WTC11 (cell line): ENCODE data around the gene RBFOX2. TPM values are rescaled to one million over a fixed set of nuclear protein-coding genes. Genes with fewer than 3 reads are reported as not detected.

Experiments used
- ATAC-seq: fragments of 200-7000 bp; cut with Tn5 transposase; 2 replicates; pipeline ENCODE4 v1.10.0; 2021; ENCODE audit warnings: mild to moderate bottlenecking, moderate library complexity
- CTCF ChIA-PET: fragments of 300-600 bp; sonication (Branson Sonifier 250); formaldehyde crosslinking; loops from one replicate; lab custom pipeline; 2021; ENCODE audit warnings: antibody characterized with exemption; lab: Charles Lee
- POLR2A ChIA-PET: fragments of 350-600 bp; sonication (Branson Sonifier 250); formaldehyde crosslinking; loops from one replicate; lab custom pipeline; 2021; ENCODE audit warnings: antibody characterized with exemption; lab: Charles Lee
- DNase-seq: peaks from one replicate; pipeline ENCODE4 v3.0.0; 2021; ENCODE audit warnings: low spot score
- H3K27ac Mint-ChIP-seq: 2 replicates; pipeline ENCODE4 v1.8.0; 2021; ENCODE audit warnings: mixed read lengths
- H3K27me3 Mint-ChIP-seq: 2 replicates; pipeline ENCODE4 v1.8.0; 2021; ENCODE audit warnings: low read depth, mild to moderate bottlenecking, moderate library complexity, mixed read lengths
- H3K36me3 Mint-ChIP-seq: 2 replicates; pipeline ENCODE4 v1.8.0; 2021; ENCODE audit warnings: mixed read lengths
- H3K4me1 Mint-ChIP-seq: 2 replicates; pipeline ENCODE4 v1.8.0; 2022; ENCODE audit warnings: mixed read lengths
- H3K4me3 Mint-ChIP-seq: 2 replicates; pipeline ENCODE4 v1.8.0; 2021; ENCODE audit warnings: mild to moderate bottlenecking, moderate library complexity, mixed read lengths
- H3K9me3 Mint-ChIP-seq: 2 replicates; pipeline ENCODE4 v1.8.0; 2021; ENCODE audit warnings: mixed read lengths
- AFF4 ChIP-seq: sonication (generic); formaldehyde crosslinking; IDR thresholded peaks from 2 replicates; pipeline ENCODE4 v1.8.1; 2023; ENCODE audit warnings: mild to moderate bottlenecking, missing genetic modification reagents, borderline replicate concordance
- ELF4 ChIP-seq: sonication (generic); formaldehyde crosslinking; IDR thresholded peaks from 2 replicates; pipeline ENCODE4 v1.8.1; 2022; ENCODE audit warnings: low read depth, mild to moderate bottlenecking, moderate library complexity, missing genetic modification reagents
- ERG ChIP-seq: fragments of 250-450 bp; sonication (Bioruptor Pico); IDR thresholded peaks from 2 replicates; pipeline ENCODE4 v1.8.0; 2021; ENCODE audit warnings: mild to moderate bottlenecking
- ETV6 ChIP-seq: sonication (generic); formaldehyde crosslinking; IDR thresholded peaks from 2 replicates; pipeline ENCODE4 v1.8.1; 2022; ENCODE audit warnings: mild to moderate bottlenecking, missing genetic modification reagents
- FOXP4 ChIP-seq: sonication (generic); formaldehyde crosslinking; IDR thresholded peaks from 2 replicates; pipeline ENCODE4 v1.8.0; 2022; ENCODE audit warnings: mild to moderate bottlenecking, missing genetic modification reagents
- GTF2I ChIP-seq: fragments of 250-450 bp; sonication (Bioruptor Pico); conservative IDR thresholded peaks from 2 replicates; pipeline ENCODE4 v1.4.0; 2021; ENCODE audit warnings: mild to moderate bottlenecking
- HMGA2 ChIP-seq: fragments of 250-450 bp; sonication (Bioruptor Pico); IDR thresholded peaks from 2 replicates; pipeline ENCODE4 v1.4.0; 2021; ENCODE audit warnings: mild to moderate bottlenecking, moderate library complexity
- IRF2 ChIP-seq: sonication (generic); formaldehyde crosslinking; IDR thresholded peaks from 2 replicates; pipeline ENCODE4 v1.8.0; 2022; ENCODE audit warnings: low read depth, missing genetic modification reagents, borderline replicate concordance
- JAZF1 ChIP-seq: fragments of 250-450 bp; sonication (Bioruptor Pico); IDR thresholded peaks from 2 replicates; pipeline ENCODE4 v1.9.0; 2021; ENCODE audit warnings: moderate library complexity, mild to moderate bottlenecking, inconsistent platforms
- NFATC4 ChIP-seq: fragments of 250-450 bp; sonication (Bioruptor Pico); IDR thresholded peaks from 2 replicates; pipeline ENCODE4 v1.9.0; 2021; ENCODE audit warnings: mild to moderate bottlenecking
- OVOL2 ChIP-seq: fragments of 250-450 bp; sonication (Bioruptor Pico); IDR thresholded peaks from 2 replicates; pipeline ENCODE4 v1.9.0; 2021; ENCODE audit warnings: mild to moderate bottlenecking, borderline replicate concordance
- RELA ChIP-seq: sonication (generic); formaldehyde crosslinking; IDR thresholded peaks from 2 replicates; pipeline ENCODE4 v1.8.1; 2022; ENCODE audit warnings: missing genetic modification reagents, mild to moderate bottlenecking, borderline replicate concordance
- SMAD4 ChIP-seq: sonication (generic); formaldehyde crosslinking; IDR thresholded peaks from 2 replicates; pipeline ENCODE4 v1.8.0; 2022; ENCODE audit warnings: mild to moderate bottlenecking, missing genetic modification reagents
- TP53 ChIP-seq: sonication (generic); formaldehyde crosslinking; IDR thresholded peaks from 2 replicates; pipeline ENCODE4 v1.8.1; 2023; ENCODE audit warnings: mild to moderate bottlenecking, missing genetic modification reagents
- ZNF263 ChIP-seq: sonication (generic); formaldehyde crosslinking; IDR thresholded peaks from 2 replicates; pipeline ENCODE4 v1.8.1; 2022; ENCODE audit warnings: low read depth, mild to moderate bottlenecking, moderate library complexity, missing genetic modification reagents
- ZNF671 ChIP-seq: fragments of 250-450 bp; sonication (Bioruptor Pico); IDR thresholded peaks from 2 replicates; pipeline ENCODE4 v1.8.0; 2021; ENCODE audit warnings: mild to moderate bottlenecking
- ZSCAN18 ChIP-seq: fragments of 250-450 bp; sonication (Bioruptor Pico); IDR thresholded peaks from 2 replicates; pipeline ENCODE4 v2.1.2; 2022; ENCODE audit warnings: mild to moderate bottlenecking, moderate library complexity
- total RNA-seq: library from RNA; stranded (reverse); gene quantifications from 3 replicates; pipeline ENCODE4 v1.2.3, GENCODE V29; 2021
- TF ChIP-seq, protein P1 (sequence below): sonication (generic); formaldehyde crosslinking; IDR thresholded peaks from 2 replicates; pipeline ENCODE4 v1.8.0; 2022; ENCODE audit warnings: mild to moderate bottlenecking, missing genetic modification reagents
- TF ChIP-seq, protein P2 (sequence below): sonication (generic); formaldehyde crosslinking; conservative IDR thresholded peaks from 2 replicates; pipeline ENCODE4 v1.8.1; 2023; ENCODE audit warnings: mild to moderate bottlenecking, low read depth, missing genetic modification reagents, moderate library complexity
- TF ChIP-seq, protein P3 (sequence below): sonication (generic); formaldehyde crosslinking; IDR thresholded peaks from 2 replicates; pipeline ENCODE4 v1.8.1; 2022; ENCODE audit warnings: low read depth, missing genetic modification reagents, borderline replicate concordance

RBFOX2 gene
- total RNA-seq, 1 experiment from 2014 or later = 107 TPM

DNA sequence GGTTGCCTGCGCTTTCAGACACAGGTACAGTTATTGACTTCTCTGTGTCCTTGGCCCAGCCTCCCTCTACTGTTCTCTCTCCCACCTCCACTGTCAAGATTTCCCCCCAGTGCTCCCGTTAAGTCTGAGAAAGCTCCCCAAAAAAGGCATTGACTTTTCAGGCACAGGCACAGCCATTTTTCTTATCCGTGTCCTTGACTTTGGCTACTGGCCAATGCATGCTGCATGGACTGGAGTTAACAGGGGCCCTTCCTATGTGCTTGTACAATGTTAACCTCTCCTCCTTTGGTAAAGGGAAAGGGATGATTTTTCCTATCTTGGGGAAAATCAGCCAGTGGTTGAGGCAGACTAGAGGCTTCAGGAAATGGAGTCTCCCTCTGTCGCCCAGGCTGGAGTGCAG lies 306.7 kb downstream of the RBFOX2 start:
- 0 out of 2 replicates have a peak, but pooled peaks cover 3% of the 10 kb centered on the region for H3K9me3 Mint-ChIP-seq
- no peak for DNase-seq
- no peak for ATAC-seq
- H3K36me3 Mint-ChIP-seq = no peaks in the 10 kb centered on the region
- no peaks in the 10 kb centered on the region for H3K4me1 Mint-ChIP-seq
- H3K27ac Mint-ChIP-seq = no peak overlapping the region
- no peaks in the 10 kb centered on the region for H3K27me3 Mint-ChIP-seq
- POLR2A ChIA-PET = no interaction called here
- H3K4me3 Mint-ChIP-seq = no peak overlapping the region
- CTCF ChIA-PET = no interaction called here
- TF ChIP-seq, protein P1, sequence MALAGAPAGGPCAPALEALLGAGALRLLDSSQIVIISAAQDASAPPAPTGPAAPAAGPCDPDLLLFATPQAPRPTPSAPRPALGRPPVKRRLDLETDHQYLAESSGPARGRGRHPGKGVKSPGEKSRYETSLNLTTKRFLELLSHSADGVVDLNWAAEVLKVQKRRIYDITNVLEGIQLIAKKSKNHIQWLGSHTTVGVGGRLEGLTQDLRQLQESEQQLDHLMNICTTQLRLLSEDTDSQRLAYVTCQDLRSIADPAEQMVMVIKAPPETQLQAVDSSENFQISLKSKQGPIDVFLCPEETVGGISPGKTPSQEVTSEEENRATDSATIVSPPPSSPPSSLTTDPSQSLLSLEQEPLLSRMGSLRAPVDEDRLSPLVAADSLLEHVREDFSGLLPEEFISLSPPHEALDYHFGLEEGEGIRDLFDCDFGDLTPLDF (CRISPR knock-in tag) = no peak
- TF ChIP-seq, protein P2, sequence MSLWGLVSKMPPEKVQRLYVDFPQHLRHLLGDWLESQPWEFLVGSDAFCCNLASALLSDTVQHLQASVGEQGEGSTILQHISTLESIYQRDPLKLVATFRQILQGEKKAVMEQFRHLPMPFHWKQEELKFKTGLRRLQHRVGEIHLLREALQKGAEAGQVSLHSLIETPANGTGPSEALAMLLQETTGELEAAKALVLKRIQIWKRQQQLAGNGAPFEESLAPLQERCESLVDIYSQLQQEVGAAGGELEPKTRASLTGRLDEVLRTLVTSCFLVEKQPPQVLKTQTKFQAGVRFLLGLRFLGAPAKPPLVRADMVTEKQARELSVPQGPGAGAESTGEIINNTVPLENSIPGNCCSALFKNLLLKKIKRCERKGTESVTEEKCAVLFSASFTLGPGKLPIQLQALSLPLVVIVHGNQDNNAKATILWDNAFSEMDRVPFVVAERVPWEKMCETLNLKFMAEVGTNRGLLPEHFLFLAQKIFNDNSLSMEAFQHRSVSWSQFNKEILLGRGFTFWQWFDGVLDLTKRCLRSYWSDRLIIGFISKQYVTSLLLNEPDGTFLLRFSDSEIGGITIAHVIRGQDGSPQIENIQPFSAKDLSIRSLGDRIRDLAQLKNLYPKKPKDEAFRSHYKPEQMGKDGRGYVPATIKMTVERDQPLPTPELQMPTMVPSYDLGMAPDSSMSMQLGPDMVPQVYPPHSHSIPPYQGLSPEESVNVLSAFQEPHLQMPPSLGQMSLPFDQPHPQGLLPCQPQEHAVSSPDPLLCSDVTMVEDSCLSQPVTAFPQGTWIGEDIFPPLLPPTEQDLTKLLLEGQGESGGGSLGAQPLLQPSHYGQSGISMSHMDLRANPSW (CRISPR knock-in tag) = no peak
- TF ChIP-seq HMGA2 (CRISPR knock-in tag) (no peak), ZSCAN18 (CRISPR knock-in tag) (no peak), RELA (CRISPR knock-in tag) (no peak), ERG (CRISPR knock-in tag) (no peak), ETV6 (no peak), ZNF263 (CRISPR knock-in tag) (no peak), IRF2 (CRISPR knock-in tag) (no peak), SMAD4 (CRISPR knock-in tag) (no peak), TP53 (CRISPR knock-in tag) (no peak)
- TF ChIP-seq, protein P3, sequence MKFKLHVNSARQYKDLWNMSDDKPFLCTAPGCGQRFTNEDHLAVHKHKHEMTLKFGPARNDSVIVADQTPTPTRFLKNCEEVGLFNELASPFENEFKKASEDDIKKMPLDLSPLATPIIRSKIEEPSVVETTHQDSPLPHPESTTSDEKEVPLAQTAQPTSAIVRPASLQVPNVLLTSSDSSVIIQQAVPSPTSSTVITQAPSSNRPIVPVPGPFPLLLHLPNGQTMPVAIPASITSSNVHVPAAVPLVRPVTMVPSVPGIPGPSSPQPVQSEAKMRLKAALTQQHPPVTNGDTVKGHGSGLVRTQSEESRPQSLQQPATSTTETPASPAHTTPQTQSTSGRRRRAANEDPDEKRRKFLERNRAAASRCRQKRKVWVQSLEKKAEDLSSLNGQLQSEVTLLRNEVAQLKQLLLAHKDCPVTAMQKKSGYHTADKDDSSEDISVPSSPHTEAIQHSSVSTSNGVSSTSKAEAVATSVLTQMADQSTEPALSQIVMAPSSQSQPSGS (CRISPR knock-in tag) = no peak

GRCh38 chr22:35719212-35719875 lies 309.3 kb downstream of the RBFOX2 start:
- Mint-ChIP-seq H3K4me1 (no peaks in the 10 kb centered on the region), H3K4me3 (no peak overlapping the region), H3K9me3 (0 out of 2 replicates have a peak, but pooled peaks cover 3% of the 10 kb centered on the region), H3K36me3 (no peaks in the 10 kb centered on the region), H3K27ac (no peak overlapping the region), H3K27me3 (no peaks in the 10 kb centered on the region)
- ATAC-seq (peak; percentile 91), DNase-seq (peak; percentile 50)
- POLR2A ChIA-PET = no interaction called here
- CTCF ChIA-PET = interaction anchor here (0.7 to 1.0 kb wide), 6 partner anchors 14 to 346 kb away, joined by 3 read pairs; no protein-coding TSS in a partner anchor
- TF ChIP-seq OVOL2 (CRISPR knock-in tag) = no peak
- no peak for TF ChIP-seq FOXP4
- TF ChIP-seq AFF4 (CRISPR knock-in tag) = no peak
- TF ChIP-seq NFATC4 (CRISPR knock-in tag) = no peak
- TF ChIP-seq GTF2I (CRISPR knock-in tag) = no peak
- no peak for TF ChIP-seq ELF4 (CRISPR knock-in tag)
- no peak for TF ChIP-seq ZNF671 (CRISPR knock-in tag)
- TF ChIP-seq JAZF1 (CRISPR knock-in tag) = no peak
